GM19240 (cell line): Measurements from ENCODE around the gene WRAP73.

ENCODE experiments used
- DNase-seq: peaks from one replicate; pipeline ENCODE4 v3.0.0; 2011; ENCODE audit warnings: low spot score; ENCODE audit not compliant: insufficient read length

Gene WRAP73

GRCh38 chr1:3614755-3615742, 34.9 kb downstream of the WRAP73 start:
- DNase-seq = no peak

DNA sequence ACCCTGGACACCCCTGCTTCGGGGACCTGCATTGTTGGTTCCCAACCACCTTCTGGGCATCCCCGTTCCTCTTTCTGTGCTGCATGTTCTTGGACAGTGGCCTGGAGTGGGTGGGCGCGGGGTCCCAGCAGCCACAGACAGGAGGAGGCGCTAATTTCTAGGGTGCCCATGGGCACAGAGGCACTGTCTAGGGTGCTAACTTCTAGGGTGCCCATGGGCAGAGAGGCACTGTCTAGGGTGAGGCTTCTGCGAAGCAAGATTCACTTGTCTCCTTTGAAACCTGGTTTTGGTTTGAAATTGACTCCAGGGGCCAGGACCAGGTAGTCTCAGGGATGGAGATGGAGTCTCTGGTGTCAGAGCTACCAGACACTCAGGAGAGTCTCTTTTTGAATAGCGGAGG, 37.8 kb downstream of the WRAP73 start:
- DNase-seq = no peak

- DNase-seq = no peak
These were observed 38.5 kb downstream of the WRAP73 start, which contains the start of gene MEGF6 for GRCh38 chr1:3611170-3612019. Gene MEGF6, minus strand, starts transcription at chr1:3611508. Its CDS starts 240 bp downstream, at chr1:3611268.

DNA sequence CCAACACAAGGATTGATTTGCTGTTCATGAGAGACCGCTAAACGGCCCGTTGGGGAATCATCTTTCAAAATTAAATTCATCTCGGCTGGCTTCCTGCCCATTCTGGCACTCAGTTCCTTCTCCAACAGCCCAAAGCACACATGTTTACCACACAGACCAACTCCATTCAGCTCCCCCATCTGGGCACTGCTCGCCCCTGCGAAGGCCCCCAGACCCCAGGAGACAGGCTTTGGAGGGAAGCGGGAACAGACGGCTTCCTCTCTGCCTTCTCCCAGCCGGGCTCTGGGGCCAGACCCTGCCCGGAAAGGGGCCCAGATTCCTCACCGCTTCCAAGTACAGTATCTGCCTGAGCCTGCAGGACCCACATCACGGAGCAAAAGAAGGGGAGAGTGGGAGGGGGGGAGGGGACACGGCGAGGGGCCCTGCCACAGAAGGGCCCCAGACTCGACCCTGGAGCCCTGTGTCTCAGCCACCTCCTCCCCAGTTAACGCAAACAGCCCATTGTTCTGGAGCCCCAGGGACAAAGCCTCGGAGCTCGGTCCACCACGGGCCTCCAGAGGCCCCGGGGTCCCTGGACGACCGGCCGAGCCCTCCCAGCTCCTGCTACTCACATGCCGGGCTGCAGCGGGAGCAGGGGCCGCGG, 39.3 kb downstream of the WRAP73 start:
- DNase-seq = no peak

DNA sequence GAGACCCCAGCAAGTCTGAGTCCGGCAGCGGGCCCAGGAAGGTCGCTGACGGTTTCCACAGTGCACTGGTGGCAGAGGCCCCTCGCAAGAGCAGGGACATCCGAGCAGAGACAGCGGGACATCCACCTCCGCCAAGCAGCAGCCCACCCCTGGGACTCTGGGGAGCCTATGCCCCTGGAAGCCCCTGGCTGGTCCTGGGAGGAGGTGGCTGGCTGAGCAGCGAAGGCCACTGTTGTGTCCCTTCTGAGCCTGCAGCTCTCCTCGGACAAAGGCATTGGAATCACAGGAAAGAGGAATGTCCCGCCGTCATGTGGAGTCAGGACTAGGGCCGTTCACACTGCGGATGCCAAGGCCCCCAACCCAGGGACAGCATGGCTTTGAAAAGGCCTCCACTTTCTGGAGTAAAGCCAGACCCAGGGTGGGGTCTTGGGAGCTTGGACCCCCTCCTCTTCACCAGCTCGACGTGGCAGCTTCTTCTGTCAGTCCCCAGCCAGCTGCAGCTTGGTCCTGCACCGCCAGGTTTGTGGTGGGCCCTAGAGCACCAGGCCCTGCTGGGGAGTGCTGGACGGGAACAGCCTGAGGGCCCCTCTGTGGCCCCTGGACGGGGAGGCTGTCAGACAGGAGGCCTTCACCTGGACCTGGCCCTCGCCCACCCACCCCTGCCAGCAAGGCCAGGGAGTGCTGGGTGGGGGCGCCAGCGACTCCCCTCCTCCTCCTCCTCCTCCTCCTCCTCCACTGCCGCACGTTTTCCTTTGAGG, 40.0 kb downstream of the WRAP73 start:
- DNase-seq = no peak

GRCh38 chr1:3609016-3609768, 40.7 kb downstream of the WRAP73 start:
- no peak for DNase-seq

DNA sequence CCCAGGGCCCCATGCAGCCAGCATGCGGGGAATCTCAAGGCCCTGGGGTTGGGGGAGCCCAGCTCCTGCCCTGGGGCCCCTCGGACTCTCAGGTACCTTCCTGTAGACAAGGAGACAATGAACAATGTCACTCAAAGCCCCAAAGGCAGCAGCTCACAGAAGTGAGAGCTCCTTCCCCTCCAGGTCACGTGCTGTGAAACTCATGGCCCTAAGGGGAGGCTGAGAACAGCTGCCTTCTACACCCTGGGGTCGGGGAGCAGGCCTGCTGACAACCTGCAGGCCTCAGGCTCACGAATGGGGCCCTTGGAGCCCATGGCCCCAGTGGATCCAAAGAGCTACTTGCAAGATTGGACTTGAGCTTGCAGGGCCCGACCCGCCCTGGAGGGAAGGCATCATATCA, 41.7 kb downstream of the WRAP73 start:
- DNase-seq = no peak

DNA sequence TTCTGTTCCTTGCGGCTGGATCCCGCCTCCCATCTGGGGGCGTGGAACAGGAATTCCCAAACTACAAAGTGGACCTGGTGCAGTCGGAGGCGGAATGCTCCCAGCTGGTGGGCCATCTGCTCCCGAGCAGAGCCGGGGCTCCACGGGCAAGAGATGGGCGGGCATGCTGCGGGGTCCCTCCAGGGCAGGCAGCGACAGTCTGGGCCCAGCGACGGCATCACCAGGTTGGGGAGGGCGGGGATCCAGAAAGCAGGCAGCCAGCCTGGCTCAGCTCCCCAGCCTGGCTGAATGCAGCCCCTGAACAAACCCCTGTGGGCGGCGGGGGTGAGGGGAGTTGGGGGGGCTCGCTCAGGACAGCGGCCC, 42.2 kb downstream of the WRAP73 start:
- DNase-seq = no peak

- no peak for DNase-seq
These were observed 42.9 kb downstream of the WRAP73 start for GRCh38 chr1:3606779-3607702.

DNA sequence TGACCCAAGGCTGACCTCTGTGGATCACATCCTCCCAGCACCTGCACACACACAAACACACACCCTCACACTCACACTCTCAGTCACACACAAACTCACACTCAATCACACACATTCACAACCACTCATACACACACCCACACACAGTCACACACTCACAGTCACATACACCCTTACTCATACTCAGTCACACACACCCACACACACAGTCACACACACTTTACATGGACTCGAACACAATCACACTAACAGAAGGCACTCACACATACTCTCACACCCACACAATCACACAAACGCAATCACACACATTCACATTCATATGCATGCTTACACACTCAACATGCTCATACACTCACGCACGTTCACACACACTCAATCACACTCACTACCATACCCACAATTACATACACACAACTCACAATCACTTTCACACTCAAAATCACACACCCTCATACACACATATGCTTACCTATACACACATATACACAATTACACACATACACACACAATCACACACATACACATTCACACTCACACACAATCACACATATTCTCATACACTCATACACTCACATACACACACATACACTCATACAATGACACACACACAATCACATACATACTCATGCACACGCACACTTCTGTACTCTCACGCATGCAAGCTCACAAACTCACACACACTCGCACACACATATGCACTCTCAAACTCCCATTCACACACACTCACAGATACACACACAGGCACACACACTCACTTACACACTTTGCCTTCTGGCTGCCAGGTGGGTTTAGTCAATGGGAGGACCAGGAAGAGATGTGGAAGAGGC, 44.7 kb downstream of the WRAP73 start:
- DNase-seq = no peak

GRCh38 chr1:3604468-3604974, 45.4 kb downstream of the WRAP73 start:
- DNase-seq = no peak

GRCh38 chr1:3603571-3604467, 46.1 kb downstream of the WRAP73 start:
- no peak for DNase-seq

GRCh38 chr1:3603156-3603555, 46.7 kb downstream of the WRAP73 start:
- no peak for DNase-seq

DNA sequence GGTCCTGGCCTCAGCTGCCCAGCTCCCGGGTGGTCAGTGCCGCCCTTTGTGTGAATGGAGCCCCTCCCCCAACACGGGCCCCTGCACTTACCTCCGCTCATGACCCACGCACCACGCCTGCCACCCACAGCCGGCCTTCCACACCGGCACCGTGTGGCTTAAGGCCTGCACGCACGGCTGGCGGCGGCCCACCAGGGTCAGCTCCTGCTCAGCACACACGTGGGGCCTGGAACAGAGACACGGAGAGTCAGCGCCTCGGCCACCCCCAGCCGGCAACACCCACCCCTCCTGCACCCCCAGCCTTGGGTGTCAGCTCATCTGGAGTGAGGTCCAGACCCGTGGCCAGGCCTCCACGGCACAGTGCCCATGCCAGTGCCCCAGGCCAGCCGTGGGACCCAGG, 47.5 kb downstream of the WRAP73 start:
- DNase-seq = no peak

GRCh38 chr1:3601743-3602142, 48.2 kb downstream of the WRAP73 start:
- DNase-seq = no peak

DNA sequence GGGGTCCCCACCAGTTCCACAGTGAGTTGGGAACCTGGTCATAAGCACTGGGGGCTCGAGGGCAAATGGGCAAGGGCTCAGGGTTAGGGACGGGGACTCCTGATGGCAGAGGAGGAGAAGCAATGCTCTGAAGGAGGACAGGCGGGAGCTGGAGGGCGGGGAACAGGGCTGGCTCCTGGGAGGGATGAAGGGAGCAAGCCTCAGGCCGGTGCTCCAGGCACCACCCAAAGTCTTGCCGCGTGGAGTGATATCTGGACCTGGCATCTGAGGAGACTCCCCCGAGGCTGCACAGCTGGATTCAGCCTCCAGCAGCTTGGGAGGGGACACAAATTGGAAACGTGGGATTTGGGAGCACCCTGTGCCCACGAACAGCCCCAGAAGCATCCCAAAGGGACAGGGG, 49.5 kb downstream of the WRAP73 start:
- DNase-seq = no peak

DNA sequence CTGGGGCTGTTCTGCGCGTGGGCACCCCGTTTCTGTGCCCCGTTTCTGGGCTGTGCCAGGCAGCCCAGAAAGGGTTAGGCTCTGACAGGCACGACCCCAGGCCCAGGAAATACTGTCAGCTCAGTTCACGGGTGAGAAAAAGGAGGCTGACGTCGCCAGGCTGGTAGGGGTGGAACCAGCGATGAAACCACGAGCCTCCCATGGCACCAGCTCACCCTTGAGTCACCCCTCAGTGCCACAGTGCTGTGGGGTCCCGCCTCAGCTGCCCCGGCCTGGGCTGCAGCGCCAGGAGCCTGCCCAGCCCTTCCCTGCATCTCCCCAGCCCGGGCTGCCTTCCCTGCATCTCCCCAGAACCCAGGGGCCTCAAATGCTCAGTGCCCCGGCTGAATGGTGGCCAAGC, 50.1 kb downstream of the WRAP73 start:
- DNase-seq = no peak
